HG03025 (cell line): ENCODE data around the gene DMD.

ENCODE experiments used
- ATAC-seq: cut with Tn5 transposase; IDR thresholded peaks from one replicate; pipeline ENCODE4 v1.9.1; 2021; ENCODE audit warnings: mild to moderate bottlenecking, moderate library complexity; ENCODE audit not compliant: unreplicated experiment, low FRiP score

The DMD gene

GRCh38 chrX:31811106-31811505 lies 1400.2 kb downstream of the DMD start:
- no peak for ATAC-seq

- no peak for ATAC-seq
These were observed 1403.0 kb downstream of the DMD start for GRCh38 chrX:31808357-31808756.

- ATAC-seq = no peak
These were observed 1404.2 kb downstream of the DMD start for GRCh38 chrX:31807165-31807564.

GRCh38 chrX:31805781-31806180 lies 1405.6 kb downstream of the DMD start:
- no peak for ATAC-seq

GRCh38 chrX:31800219-31800618 lies 1411.1 kb downstream of the DMD start:
- no peak for ATAC-seq

GRCh38 chrX:31796624-31797023 lies 1414.7 kb downstream of the DMD start:
- no peak for ATAC-seq

- ATAC-seq = no peak
These were observed 1463.9 kb downstream of the DMD start for GRCh38 chrX:31747411-31747810.

- no peak for ATAC-seq
These were observed 1468.3 kb downstream of the DMD start for GRCh38 chrX:31743004-31743403.

- ATAC-seq = no peak
These were observed 1493.9 kb downstream of the DMD start for GRCh38 chrX:31717474-31717873.

- ATAC-seq = no peak
These were observed 1495.7 kb downstream of the DMD start for GRCh38 chrX:31715675-31716074.

GRCh38 chrX:31714797-31715196 lies 1496.6 kb downstream of the DMD start:
- no peak for ATAC-seq

- no peak for ATAC-seq
These were observed 1498.2 kb downstream of the DMD start for GRCh38 chrX:31713120-31713519.

GRCh38 chrX:31711166-31711565 lies 1500.2 kb downstream of the DMD start:
- no peak for ATAC-seq

GRCh38 chrX:31708116-31708515 lies 1503.2 kb downstream of the DMD start:
- ATAC-seq = no peak

- ATAC-seq = no peak
These were observed 1504.9 kb downstream of the DMD start for GRCh38 chrX:31706466-31706865.

GRCh38 chrX:31705816-31706215 lies 1505.5 kb downstream of the DMD start:
- ATAC-seq = no peak

GRCh38 chrX:31704938-31705337 lies 1506.4 kb downstream of the DMD start:
- no peak for ATAC-seq

- no peak for ATAC-seq
These were observed 1509.1 kb downstream of the DMD start for GRCh38 chrX:31702222-31702621.

GRCh38 chrX:31697294-31697916 lies 1513.9 kb downstream of the DMD start:
- no peak for ATAC-seq

GRCh38 chrX:31679861-31680260 lies 1531.5 kb downstream of the DMD start:
- ATAC-seq = no peak

GRCh38 chrX:31670245-31670644 lies 1541.1 kb downstream of the DMD start:
- no peak for ATAC-seq

GRCh38 chrX:31665454-31665853 lies 1545.9 kb downstream of the DMD start:
- no peak for ATAC-seq

GRCh38 chrX:31663172-31663571 lies 1548.2 kb downstream of the DMD start:
- ATAC-seq = no peak
